DOHH2 (cell line): Measurements from ENCODE around the gene TBCK.

Source experiments
- CTCF ChIP-seq: fragments of 200-600 bp; sonication (generic); IDR thresholded peaks from one replicate; pipeline ENCODE4 v1.5.1; 2014; ENCODE audit warnings: antibody characterized with exemption, mild to moderate bottlenecking, low read depth, low read length; ENCODE audit not compliant: poor library complexity, severe bottlenecking
- EZH2phosphoT487 ChIP-seq: fragments of 200-600 bp; sonication (generic); IDR thresholded peaks from 2 replicates; pipeline ENCODE4 v1.6.1; 2017; ENCODE audit warnings: borderline replicate concordance, mild to moderate bottlenecking, antibody characterized with exemption, low read length, moderate library complexity, mixed read lengths

- no peak for TF ChIP-seq CTCF
- TF ChIP-seq EZH2phosphoT487, result no peak
These were observed 1.0 kb downstream of the TBCK start for GRCh38 chr4:106314960-106315359.
